GM12873 (cell line): ENCODE measurements around the gene KRTAP19-1.

Experiments used
- TF ChIP-seq, protein P1 (sequence below): IDR thresholded peaks from 2 replicates; pipeline ENCODE4 v1.5.1; 2012; ENCODE audit warnings: low read depth, mild to moderate bottlenecking, moderate library complexity, low read length, control low read depth; ENCODE audit not compliant: insufficient read depth; ENCODE audit errors: missing control alignments

Gene KRTAP19-1

DNA sequence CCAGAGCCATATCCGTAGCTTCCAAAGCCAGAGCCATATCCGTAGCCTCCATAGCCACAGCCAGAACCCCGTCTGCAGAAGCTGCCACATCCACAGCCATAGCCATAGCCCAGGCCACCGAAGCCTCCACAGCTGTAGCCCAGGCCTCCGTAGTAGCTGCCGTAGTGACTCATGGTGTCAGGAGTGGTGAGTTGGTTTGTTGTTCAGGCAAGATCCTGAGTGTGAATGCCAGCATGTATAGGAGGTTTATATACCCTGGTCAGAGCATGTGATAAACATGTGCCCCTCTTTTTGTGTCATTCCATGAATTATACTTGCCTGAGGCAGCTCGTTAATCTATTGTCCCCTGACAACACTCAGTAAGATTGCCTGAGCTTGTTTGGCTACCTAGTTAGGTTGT lies at the start of gene KRTAP19-1:
Gene KRTAP19-1 (minus strand): TSS at position 223 of the 400 bp plus-strand sequence. CDS start 50 bp downstream, at position 173.
- TF ChIP-seq, protein P1, sequence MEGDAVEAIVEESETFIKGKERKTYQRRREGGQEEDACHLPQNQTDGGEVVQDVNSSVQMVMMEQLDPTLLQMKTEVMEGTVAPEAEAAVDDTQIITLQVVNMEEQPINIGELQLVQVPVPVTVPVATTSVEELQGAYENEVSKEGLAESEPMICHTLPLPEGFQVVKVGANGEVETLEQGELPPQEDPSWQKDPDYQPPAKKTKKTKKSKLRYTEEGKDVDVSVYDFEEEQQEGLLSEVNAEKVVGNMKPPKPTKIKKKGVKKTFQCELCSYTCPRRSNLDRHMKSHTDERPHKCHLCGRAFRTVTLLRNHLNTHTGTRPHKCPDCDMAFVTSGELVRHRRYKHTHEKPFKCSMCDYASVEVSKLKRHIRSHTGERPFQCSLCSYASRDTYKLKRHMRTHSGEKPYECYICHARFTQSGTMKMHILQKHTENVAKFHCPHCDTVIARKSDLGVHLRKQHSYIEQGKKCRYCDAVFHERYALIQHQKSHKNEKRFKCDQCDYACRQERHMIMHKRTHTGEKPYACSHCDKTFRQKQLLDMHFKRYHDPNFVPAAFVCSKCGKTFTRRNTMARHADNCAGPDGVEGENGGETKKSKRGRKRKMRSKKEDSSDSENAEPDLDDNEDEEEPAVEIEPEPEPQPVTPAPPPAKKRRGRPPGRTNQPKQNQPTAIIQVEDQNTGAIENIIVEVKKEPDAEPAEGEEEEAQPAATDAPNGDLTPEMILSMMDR, result no peak

DNA sequence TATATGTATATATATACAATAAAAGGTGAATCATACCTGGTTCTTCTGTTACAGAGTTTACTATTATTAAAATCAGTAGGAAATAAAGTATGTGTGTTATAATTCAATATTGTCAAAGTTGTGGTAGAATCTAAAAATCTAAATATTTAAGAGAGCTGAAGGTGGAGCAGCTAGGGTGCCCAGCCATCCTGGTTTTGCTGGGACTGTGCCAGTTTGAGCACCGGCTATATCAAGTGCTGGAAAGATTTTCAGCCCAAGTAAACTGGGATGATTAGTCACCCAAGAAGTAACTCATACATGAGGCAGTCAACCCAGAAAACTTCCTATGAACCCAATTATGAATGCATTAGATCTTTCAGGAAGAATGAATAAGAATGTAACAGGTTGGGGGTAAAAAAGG lies 38.7 kb upstream of the KRTAP19-1 start:
- TF ChIP-seq, protein P1, result no peak

DNA sequence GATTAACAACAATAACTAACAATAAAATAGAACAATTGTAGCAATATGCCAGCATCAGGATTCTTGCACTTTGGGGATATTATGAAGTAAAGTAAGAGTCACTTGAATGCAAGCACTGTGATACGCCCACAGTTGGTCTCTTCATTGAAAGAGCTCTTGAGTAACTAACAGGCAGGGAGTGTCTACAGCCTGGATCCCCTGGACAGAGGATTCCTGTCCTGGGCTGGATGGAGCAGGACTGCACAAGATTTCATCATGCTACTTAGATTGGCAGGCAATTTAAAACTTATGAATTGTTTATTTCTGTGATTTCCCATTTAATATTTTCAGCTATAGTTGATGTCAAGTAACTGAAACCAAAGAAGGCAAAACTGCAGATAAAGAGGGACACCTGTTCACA lies 35.5 kb upstream of the KRTAP19-1 start:
- TF ChIP-seq, protein P1, result no peak

DNA sequence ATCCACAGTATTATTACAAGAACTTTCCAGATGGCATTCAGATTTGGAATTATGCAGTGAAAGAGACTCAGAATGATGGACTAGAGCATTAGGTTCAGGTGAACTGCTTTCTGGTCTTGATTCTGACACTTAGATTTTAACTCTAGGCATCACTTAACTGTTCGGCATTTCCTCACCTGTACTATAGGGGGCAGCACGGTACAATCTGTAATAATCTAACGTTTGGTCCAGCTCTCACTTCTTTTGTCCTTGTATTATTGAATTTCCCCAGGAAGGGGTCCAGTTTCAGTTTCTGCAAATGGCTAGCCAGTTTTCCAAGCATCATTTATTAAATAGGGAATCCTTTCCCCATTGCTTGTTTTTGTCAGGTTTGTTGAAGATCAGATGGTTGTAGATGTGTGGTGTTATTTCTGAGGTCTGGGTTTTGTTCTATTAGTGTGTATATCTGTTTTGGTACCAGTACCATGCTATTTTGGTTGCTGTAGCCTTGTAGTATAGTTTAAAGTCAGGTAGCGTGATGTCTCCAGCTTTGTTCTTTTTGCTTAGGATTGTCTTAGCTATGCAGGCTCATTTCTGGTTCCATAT lies 25.5 kb upstream of the KRTAP19-1 start:
- TF ChIP-seq, protein P1, result peak; percentile 47

DNA sequence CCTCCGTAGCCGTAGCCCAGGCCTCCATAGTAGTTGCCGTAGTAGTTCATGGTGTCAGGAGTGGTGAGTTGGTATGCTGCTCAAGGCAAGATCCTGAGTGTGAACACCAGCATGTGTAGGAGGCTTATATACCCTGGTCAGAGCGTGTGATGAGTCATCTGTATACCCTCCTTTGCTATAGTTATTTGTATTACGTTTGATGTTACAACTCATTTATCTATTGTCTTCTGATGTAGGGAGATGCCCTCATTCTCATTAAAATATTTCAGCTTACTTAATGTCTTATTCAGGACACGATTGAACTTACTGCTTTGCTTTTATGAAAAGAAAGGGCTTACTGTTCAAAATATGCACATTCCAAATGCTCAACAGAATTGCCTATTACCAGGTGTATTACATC lies 21.9 kb upstream of the KRTAP19-1 start, which contains the start of gene KRTAP19-5:
Gene KRTAP19-5 (minus strand): TSS at position 101 of the 400 bp plus-strand sequence. CDS start 51 bp downstream, at position 50.
- TF ChIP-seq, protein P1, result no peak

DNA sequence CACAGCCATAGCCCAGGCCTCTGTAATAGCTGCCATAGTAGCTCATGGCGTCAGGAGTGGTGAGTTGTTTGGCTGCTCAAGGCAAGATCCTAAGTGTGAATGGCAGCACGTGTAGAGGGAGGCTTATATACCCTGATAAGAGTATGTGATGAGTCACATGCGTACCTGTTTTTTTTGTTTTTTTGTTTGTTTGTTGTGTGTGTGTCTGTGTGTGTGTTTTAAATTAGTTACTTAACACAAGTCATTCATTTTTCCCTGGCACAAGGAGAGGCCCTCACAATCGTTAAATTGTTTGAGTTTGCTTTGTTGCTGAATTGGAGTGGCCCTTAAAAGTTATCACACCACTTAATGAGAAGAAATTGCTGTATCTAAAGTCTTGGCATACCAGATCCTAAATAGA lies 16.9 kb upstream of the KRTAP19-1 start, which contains the start of gene KRTAP19-4:
Gene KRTAP19-4 (minus strand): TSS at position 101 of the 400 bp plus-strand sequence. CDS start 55 bp downstream, at position 46.
- TF ChIP-seq, protein P1, result no peak

DNA sequence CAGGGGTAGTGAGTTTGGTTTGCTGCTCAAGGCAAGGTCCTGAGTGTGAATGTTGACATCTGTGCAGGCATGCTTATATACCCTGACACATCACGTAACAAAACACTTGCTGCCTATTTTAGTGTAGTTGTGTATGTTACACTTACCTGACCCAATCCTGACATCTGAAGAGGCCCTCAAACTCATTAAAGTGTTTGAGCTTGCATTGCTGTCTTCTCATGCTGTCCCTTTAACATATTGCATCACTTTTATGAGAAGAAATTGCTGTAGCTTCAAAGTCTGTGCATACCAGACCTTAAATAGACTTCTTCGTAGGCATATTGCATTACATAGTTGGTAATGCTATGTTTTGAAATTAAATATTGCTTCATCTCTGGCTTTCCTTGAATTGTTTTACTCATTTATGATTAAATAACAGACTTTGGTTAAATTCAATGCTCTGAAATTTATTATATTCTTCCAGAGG lies 11.8 kb upstream of the KRTAP19-1 start, which contains the start of gene KRTAP19-3:
Gene KRTAP19-3 (minus strand): TSS at position 51 of the 466 bp plus-strand sequence. CDS start 56 bp downstream, outside the sequence.
- TF ChIP-seq, protein P1, result no peak
